Activated T-cell treated with anti-CD3 and anti-CD28 coated beads, Interleukin-2, amount 50 U/mL, for 1 hour (primary cell): Measurements from ENCODE around the gene SPOCK3.
"Not testable (repeated sequence)": the region's sequence is repeated elsewhere in the genome, so short reads cannot be mapped to it uniquely, and the experiment has no call there.

Experiments
- DNase-seq: peaks from one replicate; pipeline ENCODE4 v3.0.0-alpha.2; 2020

The SPOCK3 gene

DNA sequence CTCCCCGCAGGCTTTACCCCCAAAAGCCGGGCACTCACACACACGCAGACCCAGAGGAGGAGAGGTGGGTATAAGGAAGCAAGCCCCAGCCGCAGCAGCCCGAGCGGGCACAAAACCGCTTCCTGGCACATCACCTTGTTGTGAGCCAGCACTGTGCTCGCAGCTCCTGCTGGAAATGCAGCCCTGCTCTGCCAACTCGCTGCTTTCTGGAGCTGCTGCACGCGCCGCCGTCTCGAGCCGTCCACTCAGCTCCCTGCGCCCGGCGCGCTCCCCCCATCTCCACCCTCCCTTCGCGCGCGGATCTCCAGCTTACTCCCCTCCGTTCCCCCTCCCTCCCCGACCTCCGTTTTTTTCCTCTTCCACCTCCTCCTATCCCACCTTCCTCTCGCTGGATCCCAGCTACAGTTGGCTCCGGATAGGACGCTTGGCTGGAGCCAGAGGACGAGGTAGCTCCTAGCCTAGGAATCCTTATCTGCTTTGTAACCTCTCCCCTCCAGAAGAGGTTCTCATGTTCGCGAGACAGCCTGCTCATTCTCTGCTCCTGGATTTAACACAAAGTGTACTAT lies at the start of gene SPOCK3:
Gene SPOCK3, minus strand, starts transcription at position 179 of the 566 bp plus-strand sequence.
- DNase-seq: no peak

DNA sequence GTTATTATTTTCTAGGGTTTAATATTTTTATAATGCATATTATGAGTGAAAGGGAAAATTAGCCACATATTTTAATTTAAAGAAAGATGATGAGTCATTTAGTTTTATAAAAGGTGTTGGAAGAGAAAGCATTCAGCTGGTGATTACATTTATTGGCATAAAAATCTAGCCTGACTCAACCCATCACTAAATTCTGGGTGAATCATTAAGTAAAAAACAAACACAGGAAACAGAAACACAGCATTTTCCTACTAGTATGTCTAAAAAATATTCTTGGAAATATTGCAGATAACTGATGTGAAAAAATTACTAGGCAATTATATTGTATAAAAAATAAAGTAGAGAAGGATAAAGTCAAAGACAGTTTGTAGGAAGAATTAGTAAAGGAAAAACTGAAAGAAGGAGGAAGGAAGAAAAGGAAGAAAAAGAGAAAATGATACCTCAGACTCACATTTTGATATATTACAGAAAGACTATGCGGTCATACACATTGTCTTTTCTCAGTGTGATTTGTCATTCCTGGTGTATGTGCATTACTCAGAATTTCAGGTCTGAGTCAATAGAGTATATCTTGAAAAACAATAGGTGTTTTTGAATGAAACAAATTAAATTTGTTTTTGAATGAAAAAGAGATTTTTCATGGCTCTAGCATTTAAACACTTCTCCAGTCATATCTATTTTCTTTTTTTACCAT lies 48.0 kb upstream of the SPOCK3 start:
- DNase-seq: no peak

DNA sequence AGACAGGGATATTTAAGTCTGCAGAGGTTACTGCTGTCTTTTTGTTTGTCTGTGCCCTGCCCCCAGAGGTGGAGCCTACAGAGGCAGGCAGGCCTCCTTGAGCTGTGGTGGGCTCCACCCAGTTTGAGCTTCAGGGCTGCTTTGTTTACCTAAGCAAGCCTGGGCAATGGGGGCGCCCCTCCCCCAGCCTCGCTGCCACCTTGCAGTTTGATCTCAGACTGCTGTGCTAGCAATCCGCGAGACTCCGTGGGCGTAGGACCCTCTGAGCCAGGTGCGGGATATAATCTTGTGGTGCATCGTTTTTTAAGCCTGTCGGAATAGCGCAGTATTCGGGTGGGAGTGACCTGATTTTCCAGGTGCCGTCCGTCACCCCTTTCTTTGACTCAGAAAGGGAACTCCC lies 47.3 kb upstream of the SPOCK3 start:
- not testable (repeated sequence) for DNase-seq

DNA sequence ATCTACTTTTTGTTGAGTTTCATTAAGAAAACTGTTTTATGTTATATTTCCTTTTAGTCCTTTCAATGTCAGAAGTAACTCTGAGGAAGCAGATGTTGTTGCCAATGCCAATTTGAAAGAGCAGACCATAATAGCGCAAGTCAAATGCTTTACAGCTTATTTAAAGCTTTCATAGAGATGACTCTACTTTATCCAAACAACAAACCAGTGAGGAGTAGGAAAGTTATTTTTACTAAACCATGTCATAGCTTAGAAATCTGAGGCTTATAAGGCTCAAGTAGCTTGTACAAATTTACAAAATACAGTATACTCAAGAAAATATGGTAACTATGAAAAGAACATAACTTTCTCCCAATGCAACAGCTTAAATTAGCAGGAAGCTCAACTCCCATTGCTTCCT lies 40.1 kb upstream of the SPOCK3 start:
- DNase-seq: no peak

DNA sequence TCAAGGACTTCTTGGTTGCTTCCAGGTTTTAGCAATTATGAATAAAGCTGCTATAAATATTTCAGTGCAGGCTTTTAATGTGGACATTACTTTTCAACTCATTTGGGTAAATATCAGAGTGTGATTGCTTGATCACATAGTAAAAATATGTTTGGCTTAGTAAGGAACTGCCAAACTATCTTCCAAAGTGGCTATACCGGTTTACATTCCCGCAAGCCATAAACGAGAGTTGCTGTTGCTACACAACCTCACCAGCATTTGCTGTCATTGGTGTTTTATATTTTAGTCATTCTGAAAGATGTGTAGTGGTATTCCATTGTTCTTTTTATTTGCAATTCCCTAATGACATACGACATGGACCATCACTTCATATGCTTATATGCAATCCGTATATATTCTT lies 30.9 kb upstream of the SPOCK3 start:
- no peak for DNase-seq

DNA sequence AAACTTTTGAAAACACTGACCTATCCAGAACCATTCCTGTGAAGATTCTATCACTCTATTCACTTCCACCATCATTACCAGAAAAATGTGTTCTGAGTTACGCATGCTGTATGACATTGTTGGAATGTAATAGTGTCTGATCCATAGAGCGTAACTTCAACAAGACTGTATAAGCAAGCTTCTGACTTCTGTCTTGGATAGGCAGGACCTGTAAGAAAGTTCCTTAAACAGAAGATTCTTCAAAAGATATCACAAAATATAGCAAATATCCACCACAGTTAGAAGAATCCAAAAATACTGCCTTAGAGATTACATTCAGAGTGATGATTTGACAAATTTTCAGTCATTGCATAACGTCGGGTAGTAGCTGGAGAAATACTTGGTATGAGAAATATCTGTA lies 14.0 kb upstream of the SPOCK3 start:
- DNase-seq: no peak

DNA sequence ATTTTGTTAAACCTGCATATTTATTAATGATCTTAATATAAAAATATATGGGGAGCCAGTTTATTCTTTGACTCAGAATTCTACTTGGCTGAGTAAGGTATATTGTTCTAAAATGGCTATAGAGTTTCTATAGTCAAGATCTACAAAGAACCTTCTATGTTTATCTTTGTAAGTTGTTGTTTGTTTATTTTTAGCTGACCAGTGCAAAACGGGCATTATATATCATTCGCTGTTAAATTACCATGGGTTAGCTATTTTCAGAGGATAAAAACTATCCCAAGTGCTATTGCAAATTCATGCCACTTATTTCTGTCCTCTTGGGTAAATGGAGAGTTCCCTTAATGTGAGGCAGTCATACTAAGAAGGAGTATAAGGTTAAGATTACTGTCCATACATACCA lies 5.3 kb upstream of the SPOCK3 start:
- no peak for DNase-seq

DNA sequence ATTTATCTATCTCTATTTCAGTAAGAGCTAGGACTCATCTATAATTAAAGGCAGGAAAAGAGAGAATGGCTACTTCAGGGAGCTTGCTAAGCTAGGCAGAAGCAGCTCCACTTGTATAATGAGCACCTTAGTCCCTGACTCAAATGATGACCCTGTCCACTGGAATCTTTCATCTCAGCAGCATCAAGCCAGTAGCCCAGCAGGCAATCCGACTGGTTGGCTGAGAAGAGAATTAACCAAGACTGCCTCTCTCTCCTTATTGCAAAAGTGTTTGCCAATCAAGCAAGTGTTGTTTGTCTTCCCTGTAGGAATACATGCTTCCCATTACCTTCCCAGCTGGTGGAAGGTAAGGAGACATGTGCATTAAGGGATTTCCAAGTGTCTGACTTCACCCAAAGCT lies 3.9 kb upstream of the SPOCK3 start:
- no peak for DNase-seq

DNA sequence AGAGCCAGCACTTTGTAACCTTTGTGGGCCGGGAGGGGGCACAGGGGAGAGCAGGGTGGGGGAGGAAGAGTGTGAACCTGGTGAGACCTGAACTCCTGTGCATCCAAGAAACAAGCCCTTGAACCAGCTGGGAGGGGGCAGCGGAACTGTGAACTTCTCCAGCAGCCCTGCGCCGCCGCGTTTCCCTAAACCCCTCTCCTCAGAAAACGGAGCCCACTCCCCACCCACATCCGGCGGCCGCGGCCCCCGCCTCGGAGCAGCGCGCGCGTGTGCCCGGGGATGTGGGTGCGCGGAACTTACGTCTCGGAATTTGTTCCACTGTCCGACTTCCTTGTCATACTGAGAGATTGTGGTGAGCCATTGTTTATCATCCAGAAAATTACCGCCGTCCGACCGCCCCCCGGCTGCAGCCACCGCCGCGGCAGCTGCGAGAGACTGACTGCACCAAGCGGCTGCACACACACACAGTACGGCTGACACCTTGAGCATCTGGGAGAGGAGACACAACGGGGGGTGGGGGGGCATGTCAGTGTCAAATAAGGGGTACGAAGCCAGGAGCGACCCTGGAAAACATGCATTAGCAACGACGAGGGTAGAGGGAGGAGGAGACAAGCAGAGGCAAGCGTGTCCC lies 494 bp downstream of the SPOCK3 start:
- DNase-seq: no peak

DNA sequence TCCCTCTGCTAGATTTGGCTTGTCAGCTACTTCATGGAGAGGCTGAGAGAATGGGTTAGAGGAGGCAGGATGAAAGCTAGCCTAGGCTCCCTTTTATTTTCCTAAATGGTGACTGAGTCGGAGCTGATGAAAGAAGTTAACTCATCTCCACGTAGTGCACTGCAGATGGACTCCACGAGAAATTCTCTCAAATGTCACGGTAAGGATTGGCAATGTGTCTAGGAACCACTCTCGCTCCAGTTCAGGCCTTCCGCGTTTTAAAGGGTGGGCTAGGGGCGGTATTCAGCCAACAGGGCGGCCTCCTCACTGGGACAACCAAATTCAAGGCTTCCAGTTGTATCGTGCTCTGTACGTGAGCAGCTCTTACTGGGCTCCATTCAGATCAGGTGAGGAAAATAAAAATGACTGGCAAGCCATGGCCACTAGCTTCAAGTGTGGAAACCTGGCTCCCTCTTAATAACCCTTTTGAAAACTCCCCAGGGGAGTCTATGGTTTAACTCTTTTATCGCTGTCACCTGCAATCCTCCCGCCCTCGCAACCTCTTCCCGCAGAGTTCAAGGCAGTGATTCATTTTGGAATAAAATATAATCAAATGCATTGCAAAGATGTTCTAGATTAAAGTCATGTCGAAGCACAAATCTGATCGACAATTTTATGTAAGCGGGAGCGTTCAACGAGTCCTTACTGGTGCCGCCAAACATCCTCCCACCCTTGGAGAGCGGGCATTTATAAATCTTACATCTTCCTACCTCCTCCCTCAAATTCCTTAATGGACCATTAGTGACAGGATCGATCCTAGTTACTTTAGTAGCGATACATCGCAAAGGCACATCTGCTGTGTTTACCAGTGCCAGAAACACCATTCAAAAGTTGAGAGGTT lies 1.2 kb downstream of the SPOCK3 start:
- no peak for DNase-seq

DNA sequence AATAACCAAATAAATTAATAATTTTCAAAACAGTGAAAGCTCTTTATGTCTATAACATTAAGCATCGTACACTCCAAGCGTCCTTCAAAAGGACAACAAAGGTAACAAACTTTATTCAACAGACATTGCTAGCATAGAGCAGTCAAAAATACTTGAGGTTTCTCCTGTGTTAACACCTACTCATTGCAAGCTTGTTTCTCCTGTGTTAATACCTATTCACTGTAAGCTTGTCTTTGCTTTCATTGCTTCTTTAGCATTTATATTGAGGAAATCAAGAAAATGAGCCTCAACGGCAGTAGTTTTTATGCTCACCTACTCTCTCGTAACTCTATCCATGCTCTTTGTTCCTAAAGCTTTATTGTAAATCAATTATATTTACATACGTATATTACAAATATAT lies 3.5 kb downstream of the SPOCK3 start:
- DNase-seq: no peak

DNA sequence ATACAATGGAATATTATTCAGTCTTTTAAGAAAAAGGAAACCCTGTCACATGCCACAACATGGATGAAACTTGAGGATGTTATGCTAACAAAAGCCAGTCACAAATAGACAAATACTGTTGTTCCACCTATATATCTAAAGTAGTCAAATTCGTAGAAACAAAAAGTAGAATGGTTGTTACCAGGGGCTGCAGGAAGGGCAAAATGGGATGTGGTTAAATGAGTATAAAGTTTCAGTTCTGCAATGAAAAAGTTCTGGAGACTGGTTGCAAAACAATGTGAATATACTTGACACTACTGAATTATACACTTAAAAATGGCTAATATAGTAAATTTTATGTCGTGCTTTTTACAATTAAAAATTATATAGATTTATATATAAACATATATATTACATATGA lies 12.2 kb downstream of the SPOCK3 start:
- DNase-seq: no peak

DNA sequence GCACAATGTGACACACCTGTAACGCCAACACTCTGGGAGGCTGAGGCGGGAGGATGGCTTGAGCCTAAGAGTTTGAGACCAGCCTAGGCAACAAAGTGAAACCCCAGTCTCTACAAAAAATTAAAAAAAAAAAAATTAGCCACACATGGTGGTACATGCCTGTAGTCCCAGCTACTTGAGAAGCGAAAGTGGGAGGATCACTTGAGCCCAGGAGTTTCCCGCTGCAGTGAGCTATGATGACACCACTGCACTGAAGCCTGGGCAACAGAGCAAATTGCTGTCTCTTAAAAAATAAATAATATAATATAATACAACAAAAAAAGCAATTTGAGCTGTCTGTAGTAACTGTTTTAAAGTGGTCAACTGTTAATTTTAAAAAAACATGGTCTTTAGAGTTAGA lies 13.2 kb downstream of the SPOCK3 start:
- DNase-seq: no peak

DNA sequence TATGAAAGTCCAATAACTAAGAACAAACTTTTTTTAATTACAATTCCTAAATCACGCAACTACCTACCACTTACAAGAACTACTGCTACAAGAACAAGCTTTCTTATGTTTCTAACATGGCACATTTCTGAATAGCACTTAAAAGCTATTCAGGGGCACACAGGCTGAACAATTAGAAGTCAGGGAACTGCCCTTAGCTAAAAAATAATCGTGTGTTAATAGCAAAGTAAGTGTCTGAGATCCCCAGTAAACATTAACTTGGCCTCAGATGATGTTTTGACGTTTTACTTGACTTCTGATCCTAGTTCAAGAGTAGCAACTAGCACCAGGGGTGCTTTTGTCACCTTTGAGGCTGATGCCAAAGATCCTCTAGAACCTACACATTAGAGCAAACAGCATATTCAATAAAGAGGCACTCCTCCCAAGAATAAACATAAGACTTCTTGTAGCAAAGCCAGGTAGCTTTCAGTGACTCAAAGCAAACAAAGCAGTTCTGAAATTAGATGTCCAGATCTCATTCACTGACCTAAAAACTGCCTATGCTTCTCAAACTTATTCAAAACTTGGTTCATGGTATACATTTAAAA lies 16.2 kb downstream of the SPOCK3 start:
- no peak for DNase-seq

DNA sequence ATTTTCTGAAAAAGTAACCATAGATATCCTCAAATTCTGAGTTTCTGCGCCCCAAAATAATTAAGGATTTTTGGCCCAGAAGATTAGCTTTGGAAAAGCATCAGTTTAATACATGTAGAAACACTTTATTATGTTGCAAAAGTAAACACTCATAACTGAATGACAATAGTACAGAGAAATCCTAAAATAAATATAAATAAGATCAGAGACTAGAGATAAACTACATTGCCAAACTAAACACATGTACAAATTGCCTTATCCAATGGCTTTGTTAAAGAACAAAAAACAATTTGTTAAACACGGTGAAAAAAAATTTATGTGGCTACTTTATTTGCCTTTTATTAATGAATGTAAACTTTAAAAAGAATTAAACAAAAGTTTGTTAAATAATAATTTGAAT lies 17.5 kb downstream of the SPOCK3 start:
- no peak for DNase-seq

DNA sequence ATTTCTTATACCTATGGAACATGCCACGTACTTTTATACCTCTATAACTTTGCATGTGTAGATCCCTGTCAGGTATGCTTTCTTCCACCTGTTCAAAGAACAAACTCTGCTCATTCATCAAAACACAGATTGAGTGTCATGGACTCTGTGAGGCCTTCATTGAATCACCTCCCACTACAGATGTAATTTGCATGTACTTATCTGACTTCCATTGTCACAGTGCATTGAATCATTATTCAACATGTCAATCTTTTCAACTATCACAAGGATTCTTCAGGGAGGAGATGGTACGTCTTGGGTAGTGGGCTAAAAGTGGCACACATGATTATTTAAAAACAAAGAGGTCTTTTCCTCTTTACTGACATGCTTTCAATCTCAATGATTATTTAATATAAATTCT lies 24.1 kb downstream of the SPOCK3 start:
- no peak for DNase-seq

DNA sequence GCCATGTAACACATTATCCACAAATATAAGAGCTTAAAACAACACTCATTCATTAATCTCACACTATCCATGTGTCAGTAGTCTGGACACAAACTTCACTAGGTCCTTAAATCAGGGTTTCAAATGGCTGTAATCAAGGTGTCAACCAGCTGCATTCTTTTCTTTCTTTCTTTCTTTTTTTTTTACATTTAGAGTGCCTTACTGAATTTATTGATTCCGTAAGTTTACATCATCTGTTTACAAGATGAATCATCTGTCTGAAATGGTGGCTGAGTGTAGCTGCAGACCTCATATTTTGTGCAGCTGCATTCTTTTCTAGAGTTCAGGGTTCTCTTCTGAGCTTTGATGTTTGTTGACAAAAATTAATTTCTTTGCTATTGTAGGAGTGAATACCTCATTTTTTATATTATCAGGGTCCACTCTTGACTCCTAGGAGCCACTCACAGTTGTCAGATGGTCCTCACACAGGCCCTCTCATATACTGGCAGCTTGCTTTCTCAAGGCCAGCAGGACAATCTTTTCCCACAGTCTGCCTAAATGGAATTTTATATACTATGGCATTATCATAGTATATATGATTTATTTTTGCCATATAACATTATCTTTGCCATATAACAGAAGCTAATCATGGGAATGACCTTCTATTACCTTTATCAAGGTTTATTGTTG lies 37.8 kb downstream of the SPOCK3 start:
- no peak for DNase-seq

DNA sequence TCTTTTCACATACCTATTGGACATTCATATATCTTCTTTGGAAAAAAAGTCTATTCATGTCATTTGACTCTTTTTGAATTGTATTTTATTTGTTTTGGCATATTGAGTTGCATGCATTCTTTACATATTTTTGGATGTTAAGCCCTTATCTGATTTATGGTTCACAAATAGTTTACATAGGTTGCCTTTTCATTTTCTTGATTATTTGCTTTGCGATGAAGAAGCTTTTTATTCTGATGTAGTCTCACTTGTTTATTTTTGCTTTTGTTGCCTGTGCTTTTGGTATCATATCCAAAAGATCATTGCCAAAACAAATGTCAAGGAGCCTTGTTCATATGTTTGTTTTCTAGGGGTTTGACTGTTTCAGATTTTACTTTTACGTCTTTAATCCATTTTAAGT lies 43.9 kb downstream of the SPOCK3 start:
- DNase-seq: no peak

DNA sequence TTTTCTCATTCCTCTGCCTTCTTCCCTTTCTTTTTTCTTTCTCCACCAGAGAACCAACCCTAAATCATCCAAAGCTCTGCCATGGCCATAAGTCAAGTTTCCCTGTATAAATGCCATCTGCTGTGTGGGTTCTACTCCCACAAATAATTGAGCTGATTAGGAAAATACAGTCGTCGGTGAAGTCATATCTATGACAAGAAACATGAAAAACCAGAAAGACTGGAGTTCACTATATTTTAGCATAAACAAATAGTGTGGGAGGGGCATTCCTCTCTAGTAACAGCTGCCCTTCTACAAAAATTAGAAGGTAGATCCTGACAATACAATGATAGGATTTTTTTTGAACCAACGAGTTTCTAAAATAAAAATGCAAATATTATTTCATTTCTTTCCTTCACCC lies 48.8 kb downstream of the SPOCK3 start:
- no peak for DNase-seq

DNA sequence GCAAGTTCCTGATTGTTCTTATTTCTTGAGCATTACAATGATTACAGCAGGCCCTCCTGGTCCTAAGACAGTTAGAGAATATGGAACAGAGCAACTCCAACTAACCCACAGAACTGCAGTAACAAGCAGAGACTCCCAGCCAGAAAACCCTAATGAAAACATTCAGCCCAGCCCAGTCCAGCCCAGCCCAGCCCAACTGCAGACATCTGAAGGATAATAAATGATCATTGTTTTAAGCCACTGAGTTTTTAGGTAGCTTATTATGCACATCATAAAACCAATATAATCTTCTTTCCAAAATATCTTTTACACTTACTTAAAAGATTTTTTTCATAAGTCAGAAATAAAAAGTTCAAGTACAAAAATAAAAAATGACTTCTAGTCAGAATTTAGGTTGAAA lies 51.3 kb downstream of the SPOCK3 start:
- DNase-seq: no peak

DNA sequence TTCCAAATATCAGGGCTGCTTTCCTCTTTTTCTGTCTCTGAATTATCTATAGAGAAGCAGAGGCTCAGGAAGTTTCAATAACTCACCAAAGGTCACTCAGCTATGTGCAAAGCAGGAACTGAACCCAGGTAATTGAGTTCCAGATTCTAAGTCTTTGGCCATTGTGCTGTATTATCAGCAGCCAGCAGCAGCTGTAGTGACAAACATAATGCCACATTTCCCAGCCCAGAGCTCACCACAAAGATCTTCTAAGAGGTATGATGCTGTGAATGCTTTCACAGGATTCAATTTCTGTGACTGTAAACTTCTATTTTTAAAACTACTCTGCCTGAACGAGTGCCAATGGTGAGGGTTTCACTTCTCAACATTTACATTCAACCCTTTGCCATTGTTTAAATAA lies 56.4 kb downstream of the SPOCK3 start:
- no peak for DNase-seq

DNA sequence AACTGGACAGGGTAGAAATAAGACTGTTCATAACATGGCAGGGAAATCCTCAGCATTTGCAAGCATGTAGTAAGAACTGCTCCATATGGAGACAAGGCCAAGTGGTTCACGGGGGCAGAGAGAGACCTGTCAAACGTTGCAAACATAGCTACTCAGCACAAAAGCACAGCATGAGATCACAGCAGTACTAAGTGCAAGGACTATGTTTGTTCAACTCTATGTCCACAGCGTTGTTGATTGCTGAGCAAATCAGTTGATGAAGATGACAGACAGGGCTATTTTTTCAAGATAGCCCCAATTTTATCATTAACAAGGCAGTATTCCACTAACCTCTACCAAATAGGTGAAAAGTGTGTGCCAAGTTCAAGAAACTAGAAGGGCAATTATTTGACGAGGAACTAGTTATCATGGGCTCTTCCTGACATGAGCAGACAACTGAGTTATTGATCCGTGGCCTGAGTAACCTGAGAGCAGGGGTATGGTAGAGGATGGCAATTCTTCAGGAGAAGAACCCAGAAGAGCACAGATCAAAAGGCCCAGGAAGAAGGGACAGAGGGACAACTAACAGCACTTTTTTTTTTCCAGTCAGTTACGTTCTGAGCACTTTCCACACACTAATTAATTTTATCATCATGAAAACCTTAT lies 57.4 kb downstream of the SPOCK3 start:
- DNase-seq: no peak
